Measurements from ENCODE around the gene DLX3.

Gene DLX3

DNA sequence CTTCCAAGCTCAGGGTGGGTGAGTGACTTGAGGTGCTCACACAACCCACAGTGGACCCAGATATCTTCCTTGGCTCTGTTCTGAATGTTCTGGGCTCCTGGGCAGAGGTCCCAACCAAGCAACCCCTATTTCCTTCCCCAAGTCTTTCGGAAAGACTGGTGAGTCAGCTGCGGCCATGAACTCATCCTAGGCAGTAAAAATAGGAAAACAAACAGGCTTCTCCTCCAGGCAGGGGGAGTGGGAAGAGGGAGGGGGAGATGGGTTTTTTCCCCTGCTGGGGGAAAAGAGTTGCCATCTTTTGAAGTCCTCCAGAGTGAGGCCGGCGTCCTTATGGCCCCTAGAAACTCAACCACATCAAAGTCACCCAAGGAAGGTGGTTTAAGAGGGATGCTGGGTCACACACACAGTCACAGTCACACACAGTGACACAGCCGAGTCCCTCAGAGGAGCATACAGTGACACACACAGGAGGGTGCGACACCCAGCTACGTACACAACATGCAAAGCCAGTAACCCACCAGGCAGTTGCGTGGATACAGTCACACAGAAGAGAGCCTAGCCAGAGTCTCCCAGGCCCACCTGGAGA lies 42.0 kb downstream of the DLX3 start:
- no peak for DNase-seq

DNA sequence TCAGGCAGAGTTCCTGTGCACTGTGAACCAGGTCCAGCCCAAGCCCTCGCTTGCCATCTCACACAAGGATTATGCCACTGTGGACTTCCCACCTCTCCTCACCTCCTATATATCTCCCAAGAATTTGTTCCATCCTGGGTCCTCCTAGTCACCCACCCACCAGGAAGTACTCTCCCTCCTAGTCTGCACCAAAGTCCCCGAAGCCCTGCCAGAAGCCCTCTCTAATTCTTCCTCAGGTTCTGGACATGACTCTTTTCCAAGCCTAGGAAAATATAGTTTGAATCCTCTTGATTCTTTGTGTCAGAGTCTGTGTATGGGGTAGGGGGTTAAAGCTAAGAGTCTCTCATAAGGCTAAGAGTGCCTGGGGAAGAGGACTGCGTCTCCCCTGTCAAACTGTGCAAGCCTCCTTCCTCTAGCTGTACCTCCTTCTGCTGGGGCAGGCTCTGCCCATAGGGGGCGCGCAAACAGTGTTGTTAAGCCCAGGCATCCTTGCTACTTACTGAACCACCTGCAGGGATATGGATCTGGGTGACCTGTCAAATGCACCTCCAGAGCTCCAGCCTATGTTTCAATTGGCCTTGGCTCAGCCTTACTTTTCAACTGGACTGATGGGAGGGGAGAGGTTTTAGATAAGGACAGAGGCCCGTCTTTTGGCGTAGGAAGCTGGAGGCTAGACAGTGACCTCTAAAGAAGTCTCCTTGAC lies 42.7 kb downstream of the DLX3 start:
- DNase-seq = peak; percentile 67

DNA sequence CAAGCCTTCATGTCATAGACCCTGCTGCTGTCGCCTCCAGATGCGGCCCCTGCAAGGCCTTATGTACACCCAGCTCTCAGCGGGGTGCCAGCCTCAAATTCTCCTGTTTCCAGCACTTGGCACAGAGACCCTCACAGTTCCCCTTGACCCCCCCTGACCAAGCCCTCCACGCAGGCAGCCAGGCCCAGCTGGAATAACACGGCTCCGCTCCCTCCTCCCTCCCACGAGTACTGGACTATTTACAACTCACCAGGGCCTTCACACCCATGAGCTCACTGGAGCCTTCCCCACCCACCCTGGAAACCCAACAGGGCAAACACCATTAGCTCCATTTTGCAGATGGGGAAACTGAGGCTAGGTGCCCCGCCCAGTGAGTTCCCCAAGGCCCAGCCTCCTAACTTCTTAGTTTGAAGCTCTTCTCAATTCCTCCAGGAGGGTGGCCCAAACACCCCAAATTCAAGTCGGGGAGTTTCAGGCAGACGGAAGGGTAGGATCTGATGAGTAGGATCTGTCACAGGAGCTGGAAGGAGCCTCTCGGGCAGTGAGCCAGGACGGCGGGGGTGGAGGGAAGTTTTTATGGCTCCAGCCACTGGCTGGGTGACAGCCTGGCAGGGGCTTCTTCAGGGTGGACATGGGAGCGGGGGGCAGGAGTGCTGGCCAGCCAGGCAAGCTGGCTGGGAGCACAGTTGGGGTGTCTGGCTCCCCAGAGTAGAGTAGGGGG lies 43.5 kb downstream of the DLX3 start:
- DNase-seq = no peak

DNA sequence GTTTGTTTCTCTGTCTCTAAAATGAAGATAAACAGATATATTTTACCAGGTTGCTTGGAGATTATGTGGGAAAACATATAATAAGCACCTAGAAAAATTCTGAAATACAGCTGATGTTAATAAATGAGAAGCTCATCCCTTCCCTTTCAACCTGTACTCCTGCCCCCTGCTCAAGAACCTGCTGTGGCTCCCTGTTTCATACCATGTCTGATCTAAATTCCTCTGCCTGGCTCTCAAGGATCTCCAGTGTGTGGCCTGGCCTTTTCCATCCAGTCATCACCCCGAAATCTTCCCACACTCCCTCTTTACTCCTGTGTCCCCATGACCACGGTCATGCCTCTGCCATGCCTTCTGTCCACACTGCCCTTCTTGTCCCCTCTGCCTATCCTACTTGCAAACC lies 45.4 kb downstream of the DLX3 start:
- no peak for DNase-seq

DNA sequence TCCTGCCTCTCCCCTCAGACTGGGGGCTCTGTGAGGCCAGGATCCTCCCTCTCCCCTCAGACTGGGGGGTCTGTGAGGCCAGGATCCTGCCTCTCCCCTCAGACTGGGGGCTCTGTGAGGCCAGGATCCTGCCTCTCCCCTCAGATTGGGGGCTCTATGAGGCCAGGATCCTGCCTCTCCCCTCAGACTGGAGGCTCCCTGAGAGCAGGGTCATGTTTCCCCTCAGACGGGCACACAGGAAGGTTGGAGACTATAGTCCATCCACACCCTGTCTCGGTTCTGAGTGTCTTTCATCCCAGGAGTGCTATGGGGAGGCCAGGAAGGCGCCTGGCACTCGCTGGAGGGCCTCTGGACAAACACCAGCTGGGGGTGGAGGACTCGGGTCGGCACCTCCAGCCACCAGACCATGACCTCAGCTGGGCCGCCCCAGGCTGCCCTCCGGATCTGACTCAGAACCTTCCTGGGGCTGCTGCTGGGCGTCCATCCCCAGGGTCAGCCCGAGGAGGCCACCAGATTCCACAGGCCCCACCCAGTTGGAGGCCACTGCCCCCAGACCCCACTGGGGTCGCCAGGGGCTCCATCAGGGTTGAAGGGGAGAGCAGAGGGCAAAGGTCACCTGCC lies 48.0 kb downstream of the DLX3 start:
- no peak for DNase-seq

DNA sequence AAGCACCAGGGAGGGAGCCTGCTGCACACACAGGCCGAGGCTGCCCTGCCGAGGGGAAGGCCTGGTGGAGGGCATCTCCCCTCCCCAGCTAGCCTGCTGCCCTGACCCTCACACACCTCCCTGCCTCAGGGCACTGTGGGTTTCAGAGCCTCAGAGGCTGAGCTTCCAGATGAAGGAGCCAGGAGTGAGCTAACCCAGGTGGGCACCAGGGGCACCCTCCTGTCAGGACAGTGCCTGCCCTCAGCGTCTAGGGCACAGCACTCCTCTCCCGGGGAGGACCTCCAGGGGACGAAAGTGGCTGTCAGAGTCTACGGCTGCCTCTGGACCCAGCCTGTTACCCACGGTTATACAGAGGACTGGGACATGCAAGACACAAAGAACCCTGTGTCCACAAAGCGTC lies 48.8 kb downstream of the DLX3 start:
- no peak for DNase-seq

DNA sequence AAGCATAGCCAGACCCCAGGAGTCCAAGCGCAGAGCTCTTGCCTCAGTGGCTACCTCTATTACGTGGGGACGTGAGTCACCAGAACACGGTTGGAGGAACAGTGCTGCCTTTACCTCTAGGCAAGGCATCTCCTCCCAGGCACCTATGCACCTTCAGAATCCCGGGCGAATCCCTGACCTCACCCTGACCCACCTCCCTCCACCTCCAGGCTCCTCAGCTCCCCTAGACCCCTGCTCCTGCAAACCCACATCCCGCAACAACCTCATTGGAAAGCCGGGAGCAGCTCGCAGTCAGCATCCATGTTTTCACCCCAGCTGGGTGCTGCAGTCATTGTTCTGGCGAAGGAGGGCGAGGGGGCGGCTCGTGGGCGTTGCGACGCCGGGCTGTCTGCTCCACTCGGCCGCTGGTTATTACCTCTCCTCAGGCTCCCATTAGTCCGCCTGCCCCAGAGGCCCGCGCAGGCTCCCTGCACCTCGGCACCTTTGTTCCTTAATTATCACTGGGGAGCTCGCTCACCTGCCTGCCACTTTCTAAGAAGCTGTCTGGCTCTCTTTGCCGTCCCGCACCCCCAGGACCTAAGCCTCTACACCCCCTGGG lies 50.7 kb downstream of the DLX3 start:
- peak; percentile 75 for DNase-seq

DNA sequence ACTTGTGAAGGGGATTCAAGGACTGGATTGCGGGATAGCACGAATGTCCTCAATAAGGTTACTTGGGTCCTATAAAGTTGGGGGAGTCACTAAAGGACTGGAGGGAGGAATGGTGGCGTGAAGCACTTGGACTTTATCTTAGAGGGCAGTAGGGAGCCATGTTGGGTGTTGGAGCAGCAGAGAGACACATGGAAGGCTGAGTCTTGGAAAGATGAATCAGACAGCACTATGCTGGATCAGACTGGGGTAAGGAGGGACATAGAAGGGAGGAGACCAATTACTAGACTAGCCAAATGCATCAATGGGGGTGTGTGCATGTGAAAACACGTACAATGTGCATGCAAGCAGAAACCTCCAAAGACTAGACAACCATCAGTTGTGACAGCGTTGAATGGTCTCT lies 52.1 kb downstream of the DLX3 start:
- no peak for DNase-seq

DNA sequence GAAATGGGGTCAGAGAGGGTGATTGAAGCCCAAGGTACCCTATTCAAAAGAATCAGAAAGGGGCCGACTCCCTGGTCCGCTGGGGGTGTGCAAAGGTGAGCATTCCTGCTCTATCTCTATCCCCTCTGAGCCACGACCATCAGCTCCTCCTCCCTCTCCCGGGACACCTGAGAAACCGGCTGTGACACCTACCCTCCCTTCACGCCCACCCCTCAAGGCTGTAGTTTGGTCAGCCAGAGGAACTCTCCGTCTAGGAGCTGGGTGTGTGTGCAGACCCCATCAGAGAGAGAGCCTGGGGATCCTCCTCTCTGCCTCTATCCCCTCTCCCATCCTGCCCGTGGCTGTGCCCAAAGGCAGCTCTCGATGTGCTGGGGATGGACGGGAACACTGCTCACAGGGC lies 53.6 kb downstream of the DLX3 start:
- no peak for DNase-seq

All from NCI-H1105 (cell line).